ENCODE results near the gene MGMT.

DNA sequence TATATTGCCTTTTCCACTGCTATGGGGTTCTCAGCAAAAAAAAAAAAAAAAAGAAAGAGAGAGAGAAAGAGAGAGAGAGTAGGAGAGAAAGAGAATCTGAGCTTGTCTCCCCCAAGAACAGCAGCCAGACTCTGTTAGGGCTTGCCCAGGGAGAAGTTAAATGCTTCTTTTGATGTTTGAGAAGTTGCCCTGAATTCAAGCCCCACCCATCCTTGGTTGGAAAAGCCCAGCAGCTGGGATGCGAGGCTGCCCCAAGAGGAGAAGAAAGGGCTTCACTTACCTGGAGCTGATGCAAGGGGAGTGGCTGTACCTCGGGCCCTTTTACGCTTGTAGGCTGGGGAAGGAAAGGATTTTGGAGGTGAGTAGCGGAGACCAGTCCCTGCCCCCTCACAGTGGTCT is 20.9 kb upstream of the MGMT start:
- TF ChIP-seq, protein P1, sequence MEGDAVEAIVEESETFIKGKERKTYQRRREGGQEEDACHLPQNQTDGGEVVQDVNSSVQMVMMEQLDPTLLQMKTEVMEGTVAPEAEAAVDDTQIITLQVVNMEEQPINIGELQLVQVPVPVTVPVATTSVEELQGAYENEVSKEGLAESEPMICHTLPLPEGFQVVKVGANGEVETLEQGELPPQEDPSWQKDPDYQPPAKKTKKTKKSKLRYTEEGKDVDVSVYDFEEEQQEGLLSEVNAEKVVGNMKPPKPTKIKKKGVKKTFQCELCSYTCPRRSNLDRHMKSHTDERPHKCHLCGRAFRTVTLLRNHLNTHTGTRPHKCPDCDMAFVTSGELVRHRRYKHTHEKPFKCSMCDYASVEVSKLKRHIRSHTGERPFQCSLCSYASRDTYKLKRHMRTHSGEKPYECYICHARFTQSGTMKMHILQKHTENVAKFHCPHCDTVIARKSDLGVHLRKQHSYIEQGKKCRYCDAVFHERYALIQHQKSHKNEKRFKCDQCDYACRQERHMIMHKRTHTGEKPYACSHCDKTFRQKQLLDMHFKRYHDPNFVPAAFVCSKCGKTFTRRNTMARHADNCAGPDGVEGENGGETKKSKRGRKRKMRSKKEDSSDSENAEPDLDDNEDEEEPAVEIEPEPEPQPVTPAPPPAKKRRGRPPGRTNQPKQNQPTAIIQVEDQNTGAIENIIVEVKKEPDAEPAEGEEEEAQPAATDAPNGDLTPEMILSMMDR (conservative IDR thresholded peaks at IDR 0.05 in 1 of 2, IDR thresholded peaks at IDR 0.05 in 1 of 2; ENCODE audit: low read depth in 1 of 2, low read length in 2 of 2) = no peak
- TF ChIP-seq EZH2 (IDR thresholded peaks at IDR 0.05; ENCODE audit: low read length, missing control alignments) = no peak

Data from fibroblast of lung (primary cell).